ENCODE data around the gene KCNB1.

KCNB1 gene

DNA sequence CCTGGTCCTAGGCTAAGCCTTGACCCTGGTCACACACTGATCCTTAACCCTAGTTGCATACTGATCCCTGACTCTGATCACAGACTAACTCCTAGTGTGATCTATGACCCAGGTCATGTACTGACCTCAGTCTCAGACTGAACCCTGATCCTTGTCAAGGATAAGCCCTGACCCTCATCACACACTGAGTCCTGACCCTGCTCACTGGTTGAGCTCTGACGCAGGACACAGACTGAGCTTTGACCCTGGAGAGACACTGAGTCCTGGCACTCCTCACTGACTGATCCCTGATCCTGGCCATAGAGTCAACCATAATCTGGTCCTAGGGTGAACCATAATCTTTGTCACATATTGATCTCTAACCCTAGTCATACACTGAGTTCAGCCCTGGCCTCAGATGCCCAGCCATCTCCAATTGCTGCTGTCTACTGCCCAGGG lies 37.9 kb downstream of the KCNB1 start:
- TF ChIP-seq, protein P1, sequence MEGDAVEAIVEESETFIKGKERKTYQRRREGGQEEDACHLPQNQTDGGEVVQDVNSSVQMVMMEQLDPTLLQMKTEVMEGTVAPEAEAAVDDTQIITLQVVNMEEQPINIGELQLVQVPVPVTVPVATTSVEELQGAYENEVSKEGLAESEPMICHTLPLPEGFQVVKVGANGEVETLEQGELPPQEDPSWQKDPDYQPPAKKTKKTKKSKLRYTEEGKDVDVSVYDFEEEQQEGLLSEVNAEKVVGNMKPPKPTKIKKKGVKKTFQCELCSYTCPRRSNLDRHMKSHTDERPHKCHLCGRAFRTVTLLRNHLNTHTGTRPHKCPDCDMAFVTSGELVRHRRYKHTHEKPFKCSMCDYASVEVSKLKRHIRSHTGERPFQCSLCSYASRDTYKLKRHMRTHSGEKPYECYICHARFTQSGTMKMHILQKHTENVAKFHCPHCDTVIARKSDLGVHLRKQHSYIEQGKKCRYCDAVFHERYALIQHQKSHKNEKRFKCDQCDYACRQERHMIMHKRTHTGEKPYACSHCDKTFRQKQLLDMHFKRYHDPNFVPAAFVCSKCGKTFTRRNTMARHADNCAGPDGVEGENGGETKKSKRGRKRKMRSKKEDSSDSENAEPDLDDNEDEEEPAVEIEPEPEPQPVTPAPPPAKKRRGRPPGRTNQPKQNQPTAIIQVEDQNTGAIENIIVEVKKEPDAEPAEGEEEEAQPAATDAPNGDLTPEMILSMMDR (IDR thresholded peaks at IDR 0.05): no peak
- no peak overlapping the region for H3K27ac ChIP-seq

DNA sequence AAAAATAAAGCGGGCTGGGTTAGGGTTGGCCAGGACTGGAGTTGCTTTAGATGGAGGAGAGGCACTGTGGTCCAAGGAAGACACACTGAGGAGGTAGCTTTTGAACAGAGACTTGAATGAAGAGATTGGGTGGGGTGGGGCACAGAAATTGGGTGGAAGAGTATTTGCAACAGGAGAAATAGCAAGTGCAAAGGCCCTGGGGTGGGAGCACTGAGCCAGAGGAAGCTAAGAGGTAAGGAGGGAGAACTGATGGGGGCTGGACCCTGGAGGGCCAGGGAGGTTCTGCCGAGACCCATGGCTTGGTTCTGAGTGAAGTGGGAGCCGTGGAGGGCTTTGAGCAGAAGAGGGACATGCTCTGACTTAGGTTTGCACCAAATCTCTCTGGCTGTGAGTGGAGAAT lies 45.4 kb downstream of the KCNB1 start:
- TF ChIP-seq, protein P1 (IDR thresholded peaks at IDR 0.05): no peak
- no peak for TF ChIP-seq ZFX (IDR thresholded peaks at IDR 0.05; ENCODE audit: borderline replicate concordance)
- H3K27ac ChIP-seq: no peak overlapping the region

DNA sequence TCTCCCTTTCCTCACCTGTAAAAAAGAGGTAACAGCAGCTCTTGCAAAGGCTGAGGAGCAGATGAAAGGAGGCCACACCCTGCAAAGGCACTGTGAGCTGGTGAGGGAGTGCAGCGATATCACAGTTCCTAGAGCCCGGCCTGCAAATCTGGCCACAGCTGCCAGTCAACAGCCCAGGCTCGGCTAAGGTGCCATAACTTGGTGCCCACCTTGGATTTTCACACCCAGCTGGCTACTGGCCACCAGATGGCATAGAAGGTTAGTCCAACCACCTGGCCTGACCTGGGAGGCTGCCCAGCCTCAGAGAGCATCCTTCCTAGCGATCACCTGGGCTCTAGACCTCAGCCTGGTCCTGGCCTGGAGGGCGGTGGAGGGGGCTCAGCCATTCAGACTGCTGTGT lies 46.8 kb downstream of the KCNB1 start:
- TF ChIP-seq, protein P1 (IDR thresholded peaks at IDR 0.05): no peak
- no peak for TF ChIP-seq ZFX (IDR thresholded peaks at IDR 0.05; ENCODE audit: borderline replicate concordance)
- no peak overlapping the region for H3K27ac ChIP-seq

DNA sequence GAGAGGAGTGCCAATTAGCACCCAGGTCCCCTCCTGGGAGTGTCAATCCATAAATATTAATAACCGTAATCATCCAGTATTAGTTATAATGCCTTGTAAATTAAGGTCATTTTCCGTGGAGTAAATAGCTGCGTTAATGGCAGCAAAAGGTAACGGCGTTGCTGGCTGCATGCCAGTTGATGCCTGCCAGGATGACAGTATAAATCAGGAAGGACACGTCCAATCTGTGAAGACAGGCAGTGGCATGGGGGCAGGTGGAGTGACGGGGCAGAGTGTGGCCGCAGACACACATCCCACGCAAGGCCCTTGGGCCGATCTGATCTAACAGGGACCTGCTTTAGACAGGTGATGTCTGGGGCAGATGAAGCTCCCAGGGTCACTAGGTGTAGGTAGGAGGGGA lies 49.1 kb downstream of the KCNB1 start:
- TF ChIP-seq ZFX (IDR thresholded peaks at IDR 0.05; ENCODE audit: borderline replicate concordance): no peak
- TF ChIP-seq, protein P1 (IDR thresholded peaks at IDR 0.05): no peak

DNA sequence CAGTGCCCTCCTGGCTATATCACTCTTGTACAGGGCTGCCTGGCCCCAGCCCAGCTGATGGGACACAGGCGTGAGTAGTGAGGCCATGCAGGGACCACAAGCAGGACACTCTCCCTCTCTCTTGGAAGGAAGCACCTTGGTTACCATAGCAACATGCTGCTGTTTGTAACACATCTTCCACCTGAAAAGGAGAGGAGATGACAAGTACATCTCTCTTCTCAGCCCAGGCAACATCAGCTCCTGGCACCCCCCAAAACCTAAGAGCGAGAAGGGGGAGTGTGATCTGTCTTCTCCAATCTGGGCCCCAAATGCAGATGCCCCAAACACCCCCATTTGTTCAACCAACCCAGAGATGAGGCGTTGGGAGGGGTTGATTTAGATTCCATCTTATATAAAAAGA lies 49.9 kb downstream of the KCNB1 start:
- no peak for TF ChIP-seq ZFX (IDR thresholded peaks at IDR 0.05; ENCODE audit: borderline replicate concordance)
- TF ChIP-seq, protein P1 (IDR thresholded peaks at IDR 0.05): no peak
- no peak overlapping the region for H3K27ac ChIP-seq

More for the DNA sequence above, 49.1 kb downstream of the KCNB1 start:
- H3K27ac ChIP-seq: no peak overlapping the region

DNA sequence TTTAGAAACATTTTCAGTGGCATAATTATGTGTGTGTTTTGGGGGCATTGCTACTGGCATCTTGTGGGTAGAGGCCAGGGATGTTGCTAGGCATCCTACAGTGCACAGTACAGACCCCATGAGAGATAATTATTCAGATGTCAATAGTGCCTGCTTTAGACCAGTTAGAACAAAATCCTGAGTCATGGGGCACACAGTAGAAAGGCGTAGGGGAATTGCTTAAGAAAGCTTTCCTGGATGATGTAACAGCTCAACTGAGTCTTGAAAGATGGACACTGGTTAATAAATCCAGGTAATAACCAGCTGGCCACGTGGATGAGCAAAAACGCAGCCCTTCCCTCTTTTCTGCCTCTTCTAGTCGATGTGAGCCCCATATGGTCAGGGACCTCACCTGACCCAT lies 51.1 kb downstream of the KCNB1 start:
- H3K27ac ChIP-seq: no peak overlapping the region
- TF ChIP-seq ZFX (IDR thresholded peaks at IDR 0.05; ENCODE audit: borderline replicate concordance): no peak
- TF ChIP-seq, protein P1 (IDR thresholded peaks at IDR 0.05): no peak

DNA sequence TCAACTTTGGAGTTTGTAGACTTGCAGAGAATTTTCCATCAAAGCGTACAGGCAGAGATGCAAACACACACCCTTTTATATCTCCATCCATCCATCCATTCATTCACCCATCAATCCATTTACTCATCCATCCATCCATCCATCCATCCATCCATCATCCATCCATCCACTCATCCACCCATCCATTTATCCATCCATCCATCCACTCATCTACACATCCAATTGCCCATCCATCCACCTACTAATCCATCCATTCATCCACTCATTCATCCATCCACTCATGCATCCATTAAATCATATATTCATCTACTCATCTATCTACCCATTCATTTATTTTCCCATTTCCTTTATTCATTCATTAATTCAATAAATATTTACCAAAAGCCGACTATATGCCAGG lies 52.1 kb downstream of the KCNB1 start:
- TF ChIP-seq, protein P1 (IDR thresholded peaks at IDR 0.05): no peak
- no peak for TF ChIP-seq ZFX (IDR thresholded peaks at IDR 0.05; ENCODE audit: borderline replicate concordance)
- H3K27ac ChIP-seq: no peak overlapping the region

Measured in 22Rv1 (cell line).